NCI-H2107 (cell line): ENCODE measurements around the gene PIH1D1.
"Not testable (repeated sequence)": the region's sequence is repeated elsewhere in the genome, so short reads cannot be mapped to it uniquely, and the experiment has no call there.

Source experiments
- DNase-seq: peaks from one replicate; lab custom pipeline; 2025; lab: John Stamatoyannopoulos, UW

The PIH1D1 gene

GRCh38 chr19:49455773-49456172, 4.2 kb upstream of the PIH1D1 start:
- DNase-seq, result no peak

GRCh38 chr19:49453757-49454240, 2.2 kb upstream of the PIH1D1 start:
- DNase-seq, result no peak

GRCh38 chr19:49453013-49453756, 1.6 kb upstream of the PIH1D1 start, which contains the start of gene ALDH16A1:
Gene ALDH16A1, plus strand, starts transcription at chr19:49453225. Its CDS starts 107 bp downstream, at chr19:49453332.
- DNase-seq, result peak; percentile 98

GRCh38 chr19:49450405-49450804, 1.2 kb downstream of the PIH1D1 start:
- DNase-seq, result no peak

- no peak for DNase-seq
These were observed 3.2 kb downstream of the PIH1D1 start for GRCh38 chr19:49448432-49448786.

GRCh38 chr19:49447485-49448431, 3.9 kb downstream of the PIH1D1 start:
- DNase-seq, result no peak

- DNase-seq, result no peak
These were observed 5.6 kb downstream of the PIH1D1 start for GRCh38 chr19:49445997-49446396.

GRCh38 chr19:49444100-49444700, 7.4 kb downstream of the PIH1D1 start:
- DNase-seq, result not testable (repeated sequence)

GRCh38 chr19:49443366-49444099, 8.1 kb downstream of the PIH1D1 start:
- DNase-seq, result peak; percentile 90

GRCh38 chr19:49442771-49443365, 8.7 kb downstream of the PIH1D1 start:
- DNase-seq, result no peak

- DNase-seq, result no peak
These were observed 9.3 kb downstream of the PIH1D1 start for GRCh38 chr19:49442354-49442753.

GRCh38 chr19:49441960-49442350, 9.7 kb downstream of the PIH1D1 start:
- no peak for DNase-seq

- DNase-seq, result no peak
These were observed 10.2 kb downstream of the PIH1D1 start, which contains the start of gene SLC17A7 for GRCh38 chr19:49441210-49441959. Gene SLC17A7, minus strand, starts transcription at chr19:49441527. Its CDS starts 148 bp downstream, at chr19:49441379.

- DNase-seq, result no peak
These were observed 11.0 kb downstream of the PIH1D1 start for GRCh38 chr19:49440439-49441209.

GRCh38 chr19:49439836-49440235, 11.8 kb downstream of the PIH1D1 start:
- no peak for DNase-seq

- DNase-seq, result no peak
These were observed 13.4 kb downstream of the PIH1D1 start for GRCh38 chr19:49438261-49438660.

GRCh38 chr19:49437231-49437630, 14.4 kb downstream of the PIH1D1 start:
- DNase-seq, result no peak

- no peak for DNase-seq
These were observed 15.1 kb downstream of the PIH1D1 start for GRCh38 chr19:49436381-49437017.

- DNase-seq, result no peak
These were observed 15.9 kb downstream of the PIH1D1 start for GRCh38 chr19:49435670-49436069.
